Large intestine (tissue), 12 donors: Measurements from ENCODE around the gene MPHOSPH9. TPM values are rescaled to one million over a fixed set of nuclear protein-coding genes. Genes with fewer than 3 reads are reported as not detected.

Experiments used
- DNase-seq, 2 donors: peaks; one replicate each; pipeline versions ENCODE4 v3.0.0 to v3.0.0-alpha.2; 2013
- H3K27ac ChIP-seq: one replicate; pipeline ENCODE4 v1.5.1; 2013; ENCODE audit warnings: low read length
- H3K27me3 ChIP-seq: 2 replicates; pipeline ENCODE4 v1.6.1; 2013; ENCODE audit warnings: low read length; ENCODE audit not compliant: control insufficient read depth, insufficient read depth
- H3K36me3 ChIP-seq: 2 replicates; pipeline ENCODE4 v1.6.1; 2013; ENCODE audit warnings: low read length; ENCODE audit not compliant: control insufficient read depth, insufficient read depth
- H3K4me1 ChIP-seq: one replicate; pipeline ENCODE4 v1.6.1; 2013; ENCODE audit warnings: low read length; ENCODE audit not compliant: control insufficient read depth, insufficient read depth
- H3K4me3 ChIP-seq: one replicate; pipeline ENCODE4 v1.5.1; 2013; ENCODE audit warnings: low read length
- H3K9me3 ChIP-seq: one replicate; pipeline ENCODE4 v1.6.1; 2013; ENCODE audit warnings: mild to moderate bottlenecking, low read depth, low read length, moderate library complexity; ENCODE audit not compliant: control insufficient read depth
- WGBS: methylation state at CpG from one replicate; pipeline ENCODE4 v1.1.5; 2013; ENCODE audit warnings: low lambda C conversion rate; ENCODE audit not compliant: insufficient coverage; 5-methylcytosine and 5-hydroxymethylcytosine counted together
- long read RNA-seq, 11 donors: transcript quantifications; one replicate each; lab custom pipeline, GENCODE V29; 2026
- polyA plus RNA-seq: library from polyadenylated mRNA; unstranded; fragments of 120-200 nt; gene quantifications from one replicate; pipeline ENCODE4 v1.2.1, GENCODE V29; 2013

MPHOSPH9 gene
- polyA plus RNA-seq: 17.8 TPM
- long read RNA-seq, donor 1: 0 reads
- long read RNA-seq, donor 2, partial matches to known transcripts: 9 of 41 reads
- long read RNA-seq, donor 2, other reads (novel, unspliced or antisense): 31 of 41 reads
- long read RNA-seq, donor 3: 0 reads
- long read RNA-seq, donor 4: 0 reads
- long read RNA-seq, donor 5: 0 reads
- long read RNA-seq, donor 6, partial matches to known transcripts: 17 of 39 reads
- long read RNA-seq, donor 6, other reads (novel, unspliced or antisense): 22 of 39 reads
- long read RNA-seq, donor 7, partial matches to known transcripts: 0 of 1 reads
- long read RNA-seq, donor 7, other reads (novel, unspliced or antisense): 0 of 1 reads
- long read RNA-seq, donor 8: 0 reads
- long read RNA-seq, donor 9: 0 reads
- long read RNA-seq, donor 10, full-length matches to known transcripts: 2 of 25 reads
- long read RNA-seq, donor 10, partial matches to known transcripts: 0 of 25 reads
- long read RNA-seq, donor 10, other reads (novel, unspliced or antisense): 23 of 25 reads
- long read RNA-seq, donor 11, full-length matches to known transcripts: 1 of 1 reads
- long read RNA-seq, donor 11, partial matches to known transcripts: 0 of 1 reads
- long read RNA-seq, donor 11, other reads (novel, unspliced or antisense): 0 of 1 reads

- H3K4me1 ChIP-seq: peaks cover 7% of the 10 kb centered on the region
- WGBS: no CpG with 5 or more reads among the region's 66 CpGs
Measured at GRCh38 chr12:123232807-123233504, at the start of gene MPHOSPH9, which contains the start of gene MTRFR. MPHOSPH9 (minus strand) TSS chr12:123233141; CDS start chr12:123230364, 2,777 bp downstream. MTRFR (plus strand) TSS chr12:123233436; CDS start chr12:123253675, 20,239 bp downstream.

DNA sequence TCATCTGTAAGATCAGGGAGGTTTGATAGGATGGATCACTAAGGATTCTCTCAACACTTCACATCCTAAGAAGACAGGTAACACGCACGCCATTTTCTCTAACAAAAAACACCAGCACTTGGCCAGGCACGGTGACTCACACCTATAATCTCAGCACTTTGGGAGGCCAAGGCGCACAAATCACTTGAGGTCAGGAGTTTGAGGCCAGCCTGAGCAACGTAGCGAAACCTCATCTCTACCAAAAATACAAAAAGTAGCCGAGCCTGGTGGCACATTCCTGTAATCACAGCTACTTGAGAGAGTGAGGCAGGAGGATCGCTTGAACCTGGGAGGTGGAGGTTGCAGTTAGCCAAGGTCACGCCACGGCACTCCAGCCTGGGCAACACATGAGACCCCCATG, 49.2 kb upstream of the MPHOSPH9 start:
- no CpG with 5 or more reads among the region's 10 CpGs for WGBS

More at GRCh38 chr12:123232807-123233504, at the start of gene MPHOSPH9, which contains the start of gene MTRFR:
- Histone ChIP-seq H3K9me3 (no peaks in the 10 kb centered on the region), H3K36me3 (peaks cover 5% of the 10 kb centered on the region), H3K27me3 (no peaks in the 10 kb centered on the region), H3K27ac (peak within 1 kb of the TSS; percentile 83), H3K4me3 (peak within 1 kb of the TSS; percentile 88)
- DNase-seq: peak; percentile 100

DNA sequence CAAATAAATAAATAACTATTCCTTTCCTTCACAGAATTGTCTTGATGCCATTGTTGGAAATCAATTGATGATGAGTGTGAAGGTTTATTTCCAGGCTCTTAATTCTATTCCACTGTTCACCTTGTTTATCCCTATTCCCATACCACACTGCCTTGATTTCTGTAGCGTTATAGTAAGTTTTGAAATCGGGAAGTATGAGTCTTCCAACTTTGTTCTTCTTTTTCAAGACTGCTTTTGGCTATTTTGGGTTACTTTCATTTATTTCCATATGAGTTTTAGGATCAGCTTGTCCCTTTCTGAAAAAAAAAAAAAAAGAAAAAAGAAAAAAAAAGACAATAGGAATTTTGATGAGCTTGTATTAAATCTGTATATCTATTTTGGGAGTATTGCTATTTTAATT, 48.0 kb upstream of the MPHOSPH9 start:
- no peak for DNase-seq
- H3K27ac ChIP-seq: no peak overlapping the region
- no peaks in the 10 kb centered on the region for H3K36me3 ChIP-seq
- 80% methylated on average over 1 of the region's 2 CpGs for WGBS
- H3K4me1 ChIP-seq: no peaks in the 10 kb centered on the region
- no peaks in the 10 kb centered on the region for H3K27me3 ChIP-seq
- no peak overlapping the region for H3K4me3 ChIP-seq
- H3K9me3 ChIP-seq: no peaks in the 10 kb centered on the region

More for the DNA sequence above, 49.2 kb upstream of the MPHOSPH9 start:
- no peak for DNase-seq
- Histone ChIP-seq H3K27me3 (no peaks in the 10 kb centered on the region), H3K36me3 (no peaks in the 10 kb centered on the region), H3K27ac (no peak overlapping the region), H3K4me1 (no peaks in the 10 kb centered on the region), H3K4me3 (no peak overlapping the region), H3K9me3 (no peaks in the 10 kb centered on the region)

DNA sequence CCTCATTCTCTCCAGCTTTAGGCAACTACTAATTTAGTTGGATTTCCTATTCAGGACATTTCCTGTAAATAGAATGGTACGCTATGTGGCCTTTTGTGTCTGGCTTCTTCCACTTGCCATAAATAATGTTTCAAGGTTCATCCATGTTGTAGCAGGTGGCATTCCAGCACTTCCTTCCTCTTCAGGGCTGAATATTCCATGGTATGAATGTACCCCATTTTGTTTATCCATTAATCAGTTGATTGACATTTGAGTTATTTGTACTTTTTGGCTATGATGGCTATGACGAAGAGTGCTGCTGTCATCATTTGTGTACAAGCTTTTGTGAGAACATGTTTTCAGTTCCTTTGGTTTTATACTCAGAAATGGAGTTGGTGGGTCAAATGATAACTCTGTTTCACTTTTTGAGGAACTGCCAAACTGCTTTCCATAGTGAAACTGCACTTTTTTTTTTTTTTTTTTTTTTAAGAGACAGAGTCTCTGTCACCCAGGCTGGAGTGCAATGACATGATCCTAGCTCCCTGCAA, 45.2 kb upstream of the MPHOSPH9 start:
- no peak for DNase-seq
- Histone ChIP-seq H3K27ac (no peak overlapping the region), H3K9me3 (no peaks in the 10 kb centered on the region), H3K36me3 (no peaks in the 10 kb centered on the region), H3K27me3 (no peaks in the 10 kb centered on the region), H3K4me1 (no peaks in the 10 kb centered on the region), H3K4me3 (no peak overlapping the region)
- WGBS: 60% methylated on average over 1 of the region's 2 CpGs

GRCh38 chr12:123273166-123273565, 40.2 kb upstream of the MPHOSPH9 start:
- WGBS: no CpG with 5 or more reads among the region's 15 CpGs
- Histone ChIP-seq H3K36me3 (no peaks in the 10 kb centered on the region), H3K4me1 (peaks cover 9% of the 10 kb centered on the region), H3K4me3 (no peak overlapping the region), H3K9me3 (no peaks in the 10 kb centered on the region), H3K27ac (no peak overlapping the region), H3K27me3 (no peaks in the 10 kb centered on the region)
- DNase-seq: no peak

- Histone ChIP-seq H3K36me3 (peaks cover 8% of the 10 kb centered on the region), H3K4me3 (peak overlapping the region; percentile 69), H3K4me1 (peaks cover 9% of the 10 kb centered on the region), H3K27me3 (no peaks in the 10 kb centered on the region), H3K27ac (no peak overlapping the region), H3K9me3 (no peaks in the 10 kb centered on the region)
- no CpG with 5 or more reads among the region's 108 CpGs for WGBS
- peak; percentile 47 to 70 for DNase-seq
Measured at GRCh38 chr12:123271001-123271668, 38.2 kb upstream of the MPHOSPH9 start.

- Histone ChIP-seq H3K27ac (peak overlapping the region; percentile 53), H3K4me1 (peaks cover 9% of the 10 kb centered on the region), H3K4me3 (peak overlapping the region; percentile 69), H3K9me3 (no peaks in the 10 kb centered on the region), H3K36me3 (peaks cover 13% of the 10 kb centered on the region), H3K27me3 (no peaks in the 10 kb centered on the region)
- WGBS: 0% methylated on average over 1 of the region's 51 CpGs
- peak in 1 of 2 donors; percentile 38 for DNase-seq
Measured at GRCh38 chr12:123270214-123271000, 37.5 kb upstream of the MPHOSPH9 start.

GRCh38 chr12:123269896-123270213, 36.9 kb upstream of the MPHOSPH9 start:
- no peak for DNase-seq
- WGBS: no CpG with 5 or more reads among the region's 7 CpGs
- peak overlapping the region; percentile 53 for H3K27ac ChIP-seq
- no peaks in the 10 kb centered on the region for H3K9me3 ChIP-seq
- peaks cover 17% of the 10 kb centered on the region for H3K36me3 ChIP-seq
- H3K4me1 ChIP-seq: peaks cover 9% of the 10 kb centered on the region
- H3K27me3 ChIP-seq: no peaks in the 10 kb centered on the region
- peak overlapping the region; percentile 69 for H3K4me3 ChIP-seq

- WGBS: no CpG with 5 or more reads among the region's 32 CpGs
- Histone ChIP-seq H3K27me3 (no peaks in the 10 kb centered on the region), H3K9me3 (no peaks in the 10 kb centered on the region), H3K36me3 (peaks cover 21% of the 10 kb centered on the region), H3K4me3 (peak overlapping the region; percentile 69), H3K27ac (peak overlapping the region; percentile 53), H3K4me1 (peaks cover 9% of the 10 kb centered on the region)
- DNase-seq: peak; percentile 57 to 68
Measured at GRCh38 chr12:123269395-123269892, 36.5 kb upstream of the MPHOSPH9 start.
